SH-SY5Y (cell line): ENCODE results near the gene MYL7.

Source experiments
- GATA2 ChIP-seq: IDR thresholded peaks from 2 replicates; pipeline ENCODE4 v1.6.1; 2011; ENCODE audit warnings: mild to moderate bottlenecking, low read depth, low read length
- GATA3 ChIP-seq: IDR thresholded peaks from 2 replicates; pipeline ENCODE4 v1.6.1; 2011; ENCODE audit warnings: low read depth, mild to moderate bottlenecking, low read length, moderate library complexity

DNA sequence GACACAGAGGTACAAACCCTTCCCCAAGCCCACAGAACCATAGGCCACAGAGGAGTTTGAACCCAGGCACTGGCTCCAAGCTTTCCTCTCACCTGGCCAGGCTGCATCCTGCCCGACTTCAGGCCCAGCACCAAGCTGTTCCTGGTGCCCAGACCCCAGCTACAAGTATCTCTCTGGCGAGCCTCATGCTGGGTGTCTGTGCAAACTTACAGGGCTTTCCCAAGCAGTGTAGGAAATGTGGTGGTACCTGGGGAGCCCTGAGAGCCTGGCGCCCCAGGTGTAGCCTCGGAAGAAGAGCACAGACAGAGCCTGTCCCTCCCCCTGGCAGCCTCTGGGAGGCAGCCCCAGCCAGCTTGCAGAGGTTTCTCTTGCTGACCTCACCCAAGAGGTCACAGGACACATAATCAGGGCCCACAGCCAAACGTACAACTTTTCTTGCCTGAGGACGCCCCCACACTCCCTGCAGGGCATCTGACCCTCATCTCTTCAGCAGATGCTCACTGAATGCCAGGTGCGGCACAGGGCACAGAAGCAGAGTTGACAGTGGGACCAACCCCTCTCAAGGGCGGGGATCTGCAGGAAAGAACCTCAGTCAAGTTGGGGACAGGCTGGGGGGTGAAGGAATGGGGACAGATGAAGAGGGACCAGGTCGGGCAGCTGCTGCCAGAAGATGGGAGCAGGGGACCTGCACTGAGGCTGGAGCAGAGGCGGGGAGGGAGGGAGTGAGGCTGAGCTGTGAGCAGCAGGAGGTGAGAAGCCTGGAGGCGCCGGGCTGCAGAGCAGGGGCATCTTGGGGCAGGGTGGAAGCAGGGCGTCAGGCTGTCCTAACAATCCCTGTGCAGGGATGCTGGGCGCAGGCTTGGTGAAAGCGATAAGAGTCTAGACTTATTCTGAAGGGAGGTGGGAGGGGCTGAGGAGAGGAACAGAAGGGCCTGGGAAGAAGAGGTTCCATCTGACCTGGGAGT, 16.3 kb upstream of the MYL7 start:
- TF ChIP-seq GATA3 (no peak), GATA2 (no peak)
